Neural progenitor cell (in vitro differentiated cells): ENCODE measurements around the gene IFITM5.

Experiments used
- CTCF ChIP-seq: fragments of 200-600 bp; sonication (generic); IDR thresholded peaks from 2 replicates; pipeline ENCODE4 v1.5.1; 2017; ENCODE audit warnings: antibody characterized with exemption, mild to moderate bottlenecking
- EZH2 ChIP-seq: fragments of 200-600 bp; sonication (generic); IDR thresholded peaks from 2 replicates; pipeline ENCODE4 v1.6.1; 2017; ENCODE audit warnings: antibody characterized with exemption, mild to moderate bottlenecking, moderate library complexity

- TF ChIP-seq CTCF (no peak), EZH2 (no peak)
These were observed 30.5 kb upstream of the IFITM5 start for GRCh38 chr11:329886-330253.
